Testis (tissue), 3 donors: ENCODE data around the gene TIMM17A. TPM values are rescaled to one million over a fixed set of nuclear protein-coding genes. Genes with fewer than 3 reads are reported as not detected.
A peak's percentile ranks its signal among the peaks of the same experiment; 100 is the strongest.

Experiments used
- DNase-seq: peaks from one replicate; pipeline ENCODE4 v3.0.0-alpha.2; 2019
- H3K27ac ChIP-seq, 2 donors: fragments of 200-600 bp; sonication (generic); one replicate each; pipeline ENCODE4 v1.5.1; 2019
- H3K27me3 ChIP-seq: fragments of 200-600 bp; sonication (generic); one replicate; pipeline ENCODE4 v1.5.1; 2019
- H3K36me3 ChIP-seq: fragments of 200-600 bp; sonication (generic); one replicate; pipeline ENCODE4 v1.5.1; 2017; ENCODE audit warnings: low read depth; ENCODE audit errors: missing control alignments
- H3K4me1 ChIP-seq: fragments of 200-600 bp; sonication (generic); one replicate; pipeline ENCODE4 v1.5.1; 2019
- H3K4me3 ChIP-seq, 2 donors: fragments of 200-600 bp; sonication (generic); one replicate each; pipeline ENCODE4 v1.5.1; 2017 to 2019
- H3K9me3 ChIP-seq: fragments of 200-600 bp; sonication (generic); one replicate; pipeline ENCODE4 v1.5.1; 2017
- POLR2A ChIP-seq: fragments of 450-650 bp; IDR thresholded peaks from one replicate; pipeline ENCODE4 v1.6.1; 2017; ENCODE audit warnings: antibody characterized with exemption, mild to moderate bottlenecking, moderate library complexity
- WGBS, 2 donors: methylation state at CpG; one replicate each; pipeline ENCODE4 v1.1.5; 2018; 5-methylcytosine and 5-hydroxymethylcytosine counted together
- intact Hi-C: fragments of 100-400 bp; cut with DNase I; formaldehyde crosslinking; loops from one replicate; pipeline ENCODE4 v1.15.1; 2023; ENCODE audit warnings: low total_unique reads
- polyA plus RNA-seq: library from polyadenylated mRNA; stranded (reverse); fragments of 350-450 nt; fragmentation: Illumina TruSeq; extraction: RNeasy Lipid Tissue Mini Kit (QIAGEN cat#74804); gene quantifications from one replicate; pipeline ENCODE4 v1.2.3, GENCODE V29; 2014; ENCODE audit warnings: low read depth, low replicate concordance; ENCODE audit not compliant: insufficient read depth
- total RNA-seq, 2 donors: library from RNA; depleted of rRNA; stranded (reverse); fragments of >200 nt; gene quantifications; one replicate each; pipeline ENCODE4 v1.2.3, GENCODE V29; 2016
- TF ChIP-seq, protein P1 (sequence below), 3 experiments: fragments of 450-650 bp in 2 of 3; fragments of 200-600 bp in 1 of 3; sonication (generic) in 1 of 3; IDR thresholded peaks; one replicate each; pipeline ENCODE4 v1.5.1; 2016 to 2019; ENCODE audit warnings: antibody characterized with exemption in 3 of 3, mild to moderate bottlenecking in 2 of 3, moderate library complexity in 1 of 3

TIMM17A gene
- total and polyA plus RNA-seq, 3 donors from 2014 or later = 22.7 to 42.5 (median 24.7) TPM

- TF ChIP-seq, protein P1, sequence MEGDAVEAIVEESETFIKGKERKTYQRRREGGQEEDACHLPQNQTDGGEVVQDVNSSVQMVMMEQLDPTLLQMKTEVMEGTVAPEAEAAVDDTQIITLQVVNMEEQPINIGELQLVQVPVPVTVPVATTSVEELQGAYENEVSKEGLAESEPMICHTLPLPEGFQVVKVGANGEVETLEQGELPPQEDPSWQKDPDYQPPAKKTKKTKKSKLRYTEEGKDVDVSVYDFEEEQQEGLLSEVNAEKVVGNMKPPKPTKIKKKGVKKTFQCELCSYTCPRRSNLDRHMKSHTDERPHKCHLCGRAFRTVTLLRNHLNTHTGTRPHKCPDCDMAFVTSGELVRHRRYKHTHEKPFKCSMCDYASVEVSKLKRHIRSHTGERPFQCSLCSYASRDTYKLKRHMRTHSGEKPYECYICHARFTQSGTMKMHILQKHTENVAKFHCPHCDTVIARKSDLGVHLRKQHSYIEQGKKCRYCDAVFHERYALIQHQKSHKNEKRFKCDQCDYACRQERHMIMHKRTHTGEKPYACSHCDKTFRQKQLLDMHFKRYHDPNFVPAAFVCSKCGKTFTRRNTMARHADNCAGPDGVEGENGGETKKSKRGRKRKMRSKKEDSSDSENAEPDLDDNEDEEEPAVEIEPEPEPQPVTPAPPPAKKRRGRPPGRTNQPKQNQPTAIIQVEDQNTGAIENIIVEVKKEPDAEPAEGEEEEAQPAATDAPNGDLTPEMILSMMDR (IDR thresholded peaks at IDR 0.05) = no peak
- no peak for TF ChIP-seq POLR2A
Observed at GRCh38 chr1:201912832-201913231, 42.5 kb upstream of the TIMM17A start.

DNA sequence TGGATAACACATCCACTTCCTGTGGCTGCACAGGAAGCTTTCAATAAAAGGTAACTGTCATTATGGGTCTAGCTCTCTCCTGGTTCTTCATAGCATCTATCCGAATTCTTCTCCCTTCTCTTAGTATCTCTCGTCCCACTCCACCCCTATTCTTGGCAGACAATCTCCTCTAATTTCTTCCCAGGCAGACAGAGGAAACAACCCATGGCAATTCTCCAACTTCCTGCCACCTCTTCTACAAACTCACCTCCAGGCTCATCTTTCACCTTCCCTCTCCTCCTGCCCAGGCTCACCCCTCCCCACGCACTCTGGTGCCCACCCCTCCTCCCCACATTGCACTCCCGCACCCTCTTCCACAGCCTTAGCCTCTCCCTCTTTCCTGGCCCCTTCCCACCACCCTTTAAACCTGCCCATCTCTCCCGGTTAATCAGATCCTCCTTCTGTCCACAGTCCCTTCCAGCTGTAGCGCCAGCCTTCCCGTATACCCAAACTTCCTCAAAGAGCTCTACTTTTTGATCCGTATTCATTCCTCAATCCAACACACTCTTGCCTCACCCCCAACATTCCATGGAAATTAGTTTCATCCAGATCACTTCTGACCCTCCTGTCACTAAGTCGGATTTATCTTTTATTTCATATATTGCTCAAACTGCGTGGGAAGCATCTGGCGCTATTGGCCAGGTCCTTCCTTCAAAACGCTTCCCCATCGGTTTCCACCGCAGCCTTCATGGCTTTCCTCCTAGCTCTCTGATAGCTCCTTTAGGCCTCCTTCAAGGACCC, 40.7 kb upstream of the TIMM17A start:
- Histone ChIP-seq H3K27me3 (no peaks in the 10 kb centered on the region), H3K4me3 (no peak overlapping the region), H3K36me3 (no peaks in the 10 kb centered on the region), H3K27ac (peak overlapping the region; percentile 27 to 45), H3K4me1 (peaks cover 68% of the 10 kb centered on the region), H3K9me3 (no peaks in the 10 kb centered on the region)
- WGBS, 2 donors = 76 to 82% methylated on average over 14 of the region's 14 CpGs
- DNase-seq = no peak
- TF ChIP-seq, protein P1 (IDR thresholded peaks at IDR 0.05) = no peak
- no peak for TF ChIP-seq POLR2A
- intact Hi-C loops = no loop called here

More at GRCh38 chr1:201912832-201913231, 42.5 kb upstream of the TIMM17A start:
- H3K36me3 ChIP-seq = no peaks in the 10 kb centered on the region
- H3K4me1 ChIP-seq = peaks cover 57% of the 10 kb centered on the region
- intact Hi-C loops = no loop called here
- H3K27me3 ChIP-seq = no peaks in the 10 kb centered on the region
- 56 to 77% methylated on average over 5 of the region's 5 CpGs for WGBS, 2 donors
- no peak overlapping the region for H3K4me3 ChIP-seq
- peak; percentile 50 for DNase-seq
- H3K9me3 ChIP-seq = no peaks in the 10 kb centered on the region
- H3K27ac ChIP-seq = peak overlapping the region; percentile 27 to 81

GRCh38 chr1:201916649-201917249, 38.6 kb upstream of the TIMM17A start:
- Histone ChIP-seq H3K27ac (peak overlapping the region; percentile 75 to 82), H3K4me1 (peaks cover 75% of the 10 kb centered on the region), H3K27me3 (no peaks in the 10 kb centered on the region), H3K9me3 (no peaks in the 10 kb centered on the region), H3K4me3 (no peak overlapping the region), H3K36me3 (no peaks in the 10 kb centered on the region)
- WGBS, 2 donors = 33 to 45% methylated on average over 11 of the region's 11 CpGs
- intact Hi-C loops = no loop called here
- DNase-seq = peak; percentile 68
- TF ChIP-seq POLR2A = no peak
- TF ChIP-seq, protein P1 (IDR thresholded peaks at IDR 0.05) = no peak

DNA sequence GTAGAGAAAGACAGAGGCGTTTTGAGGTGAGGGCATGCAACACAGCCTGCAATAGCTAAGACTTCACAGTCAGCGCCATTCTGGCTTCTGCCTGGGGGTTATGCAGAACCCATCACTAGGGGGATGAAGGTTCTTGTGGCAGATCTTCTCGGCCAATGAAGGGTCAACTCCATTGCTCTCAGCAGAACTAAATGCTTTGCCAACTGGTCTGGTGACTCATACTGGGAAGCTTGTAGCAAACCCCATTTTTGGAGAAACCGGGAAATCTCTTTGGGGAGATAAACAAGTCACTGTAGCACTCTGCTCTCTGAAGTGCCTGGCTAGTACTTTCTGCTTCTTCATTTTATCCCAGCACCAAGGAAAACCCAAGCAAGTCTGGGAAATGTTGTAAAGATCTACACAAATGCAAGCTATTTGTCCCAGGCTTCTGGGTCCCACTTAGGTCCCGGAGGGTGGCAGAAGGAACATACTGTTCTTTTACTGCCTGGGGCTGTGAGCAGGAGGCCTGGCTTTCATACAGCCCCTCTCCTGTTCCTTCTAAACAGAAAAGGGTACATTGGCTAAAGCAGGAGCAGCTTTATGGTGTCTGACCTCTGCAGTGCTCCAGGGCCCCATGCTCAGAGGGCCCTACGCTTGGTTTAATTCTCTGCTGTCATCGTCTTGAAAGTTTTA, 37.8 kb upstream of the TIMM17A start:
- Histone ChIP-seq H3K9me3 (no peaks in the 10 kb centered on the region), H3K27ac (peak overlapping the region; percentile 75 to 82), H3K27me3 (no peaks in the 10 kb centered on the region), H3K4me1 (peaks cover 67% of the 10 kb centered on the region), H3K36me3 (no peaks in the 10 kb centered on the region), H3K4me3 (no peak overlapping the region)
- intact Hi-C loops = no loop called here
- 42 to 47% methylated on average over 6 to 7 of the region's 7 CpGs for WGBS, 2 donors
- no peak for TF ChIP-seq POLR2A
- TF ChIP-seq, protein P1 (IDR thresholded peaks at IDR 0.05) = no peak
- DNase-seq = peak; percentile 62
